GM21367 (cell line): ENCODE results near the gene FMNL3.

Experiments
- ATAC-seq: cut with Tn5 transposase; IDR thresholded peaks from one replicate; pipeline ENCODE4 v1.9.1; 2021; ENCODE audit not compliant: unreplicated experiment

The FMNL3 gene

DNA sequence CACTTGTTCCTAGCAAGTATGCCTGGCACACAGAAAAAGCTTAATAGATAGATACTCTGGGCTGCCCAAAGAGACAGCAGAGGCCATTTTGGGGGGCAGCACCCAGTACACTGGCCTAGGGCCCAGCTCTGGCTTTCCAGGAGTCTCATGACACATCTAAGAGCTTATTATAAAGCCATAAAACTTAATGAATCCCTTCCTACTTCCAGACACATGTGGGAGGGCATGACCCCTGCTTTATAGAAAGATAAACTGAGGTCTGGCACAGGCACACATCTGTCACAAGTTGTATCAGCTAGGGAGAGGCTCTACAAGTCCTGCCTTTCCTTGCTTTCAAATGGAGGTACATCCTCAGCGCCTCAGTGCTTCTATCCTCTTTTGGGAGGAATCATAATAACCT, 27.1 kb downstream of the FMNL3 start:
- ATAC-seq = no peak

GRCh38 chr12:49678711-49679110, 28.5 kb downstream of the FMNL3 start:
- ATAC-seq = no peak

DNA sequence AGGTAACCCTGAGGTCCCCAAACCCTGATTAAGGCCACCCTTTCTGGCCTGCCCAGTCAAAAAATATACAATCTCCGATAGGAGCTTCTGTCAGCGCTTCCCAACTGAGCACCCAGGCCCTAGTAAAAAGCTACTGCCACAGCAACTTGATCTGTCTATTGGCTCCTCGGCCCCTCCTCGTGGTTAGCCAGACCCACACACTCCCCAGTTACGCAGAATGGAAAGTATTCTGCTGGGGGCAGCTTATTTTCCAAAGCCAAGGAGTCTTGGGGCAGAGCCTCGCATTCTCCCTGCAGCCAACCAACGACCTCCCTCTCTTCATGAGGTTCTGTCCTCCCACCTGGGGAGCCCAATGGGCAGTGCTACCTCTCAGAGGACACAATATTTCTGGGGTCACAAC, 32.1 kb downstream of the FMNL3 start:
- ATAC-seq = no peak

DNA sequence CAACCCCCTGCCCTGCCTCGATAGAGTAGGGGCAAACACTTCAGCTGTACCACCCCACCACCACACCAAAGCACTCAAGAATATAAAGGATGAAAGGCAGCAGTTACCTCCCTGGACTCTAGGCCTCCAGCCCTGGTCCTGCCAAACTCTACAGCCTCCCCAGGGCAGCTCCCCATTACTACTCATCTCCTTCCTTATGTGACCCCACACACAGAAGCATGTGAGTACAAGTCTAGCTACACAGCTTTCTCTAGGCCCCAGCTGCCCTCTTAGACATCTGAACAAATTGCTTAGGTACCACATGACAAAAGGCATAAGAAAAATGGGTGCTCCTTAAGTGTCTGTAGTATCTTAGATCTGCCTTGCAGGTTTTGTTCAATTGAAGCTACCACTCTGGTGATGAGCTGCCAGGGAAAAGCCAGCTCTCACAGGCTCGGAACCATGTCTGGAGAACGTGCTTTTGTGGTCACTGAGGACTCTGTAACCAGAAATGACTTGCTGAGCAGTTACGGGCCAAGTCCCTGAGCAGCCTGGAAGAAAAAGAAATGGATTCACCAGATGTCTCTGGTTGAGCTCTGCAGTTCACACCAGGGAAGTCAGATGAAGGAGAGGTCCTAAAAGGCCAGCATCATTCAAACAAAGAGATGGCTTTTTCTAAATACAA, 32.8 kb downstream of the FMNL3 start:
- no peak for ATAC-seq

DNA sequence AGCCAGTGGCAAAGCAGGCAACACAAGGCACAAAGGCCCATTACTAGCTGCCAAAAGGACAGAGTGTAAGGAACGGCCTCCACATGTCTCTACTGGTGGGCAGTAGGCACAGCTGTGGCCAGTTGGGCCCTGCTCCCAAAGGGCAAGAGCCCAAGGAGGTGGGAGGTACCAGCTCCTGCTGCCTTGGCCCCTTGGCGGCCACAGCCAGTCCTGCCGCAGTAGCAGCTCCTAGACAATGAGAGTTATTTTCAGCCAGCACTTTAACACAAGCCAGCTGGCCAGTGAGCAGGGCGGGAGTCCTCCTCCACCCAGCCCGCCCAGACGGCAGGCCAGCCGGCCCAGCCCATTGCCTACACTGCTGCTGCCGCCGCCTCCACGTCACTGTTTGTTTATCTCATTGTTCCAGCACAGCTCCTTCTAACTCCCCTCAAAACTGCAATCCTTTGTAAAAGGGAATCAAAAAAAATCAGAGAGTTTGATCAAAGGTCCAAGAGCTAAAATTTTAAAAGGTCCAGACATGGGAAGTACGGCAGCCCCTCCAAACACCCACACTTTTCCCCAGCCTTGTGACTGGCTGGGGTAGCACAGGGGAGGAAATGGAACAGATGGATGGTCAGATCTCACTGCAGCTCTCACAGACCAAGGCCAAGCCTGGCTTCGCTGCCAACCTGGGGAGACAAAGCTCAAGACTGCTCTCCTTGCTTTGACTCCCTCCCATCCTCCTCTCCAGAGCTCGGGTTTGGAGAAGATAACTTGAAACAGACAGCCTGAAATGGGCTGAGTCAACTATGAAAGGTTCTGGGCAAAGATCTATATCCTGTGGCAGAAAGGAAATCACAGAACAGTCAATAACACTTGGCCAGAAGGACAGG, 33.5 kb downstream of the FMNL3 start:
- no peak for ATAC-seq

DNA sequence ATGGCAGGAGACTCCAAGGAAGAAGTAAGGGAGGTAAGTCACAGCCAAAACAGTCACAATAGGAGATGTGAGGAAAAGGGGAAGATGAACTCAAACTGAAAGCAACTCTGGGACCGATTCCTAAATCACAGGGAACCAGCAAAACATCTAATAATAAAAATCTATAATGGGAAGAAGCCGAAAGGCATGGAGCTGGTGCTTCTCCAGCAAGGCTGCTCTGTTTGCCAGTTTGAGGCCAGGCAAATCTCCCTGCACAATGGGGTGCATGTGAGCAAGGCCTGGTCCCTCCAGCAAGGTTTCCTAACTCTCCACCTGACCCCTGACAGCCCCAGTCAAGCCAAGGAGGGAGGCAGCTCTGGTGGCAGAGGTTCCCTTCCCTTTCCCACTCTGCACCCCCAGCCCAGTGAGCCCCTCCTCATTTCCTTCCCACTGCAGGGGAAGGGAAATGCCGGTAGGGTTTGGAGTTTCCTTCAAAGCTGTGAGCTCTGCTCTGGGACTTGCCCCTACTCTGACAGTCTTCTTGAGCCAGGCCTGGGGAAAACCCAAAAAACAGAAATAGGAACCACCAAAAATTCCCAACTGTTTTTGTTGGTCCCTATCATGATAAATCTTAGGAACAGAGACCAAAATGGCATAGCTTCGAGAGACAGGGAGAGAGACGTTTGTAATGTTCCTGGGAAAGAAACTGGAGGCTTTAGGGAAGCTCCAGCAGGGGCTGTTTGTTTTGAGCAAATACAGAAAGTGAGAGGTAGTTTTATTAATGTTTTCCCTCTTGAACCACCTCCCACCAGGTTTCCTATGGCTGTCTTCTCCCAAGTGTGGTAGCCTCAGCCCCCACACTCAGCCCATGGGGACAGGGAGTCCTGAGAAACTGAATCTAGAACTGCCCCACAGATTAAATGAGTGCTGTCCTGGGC, 34.6 kb downstream of the FMNL3 start:
- ATAC-seq = no peak

DNA sequence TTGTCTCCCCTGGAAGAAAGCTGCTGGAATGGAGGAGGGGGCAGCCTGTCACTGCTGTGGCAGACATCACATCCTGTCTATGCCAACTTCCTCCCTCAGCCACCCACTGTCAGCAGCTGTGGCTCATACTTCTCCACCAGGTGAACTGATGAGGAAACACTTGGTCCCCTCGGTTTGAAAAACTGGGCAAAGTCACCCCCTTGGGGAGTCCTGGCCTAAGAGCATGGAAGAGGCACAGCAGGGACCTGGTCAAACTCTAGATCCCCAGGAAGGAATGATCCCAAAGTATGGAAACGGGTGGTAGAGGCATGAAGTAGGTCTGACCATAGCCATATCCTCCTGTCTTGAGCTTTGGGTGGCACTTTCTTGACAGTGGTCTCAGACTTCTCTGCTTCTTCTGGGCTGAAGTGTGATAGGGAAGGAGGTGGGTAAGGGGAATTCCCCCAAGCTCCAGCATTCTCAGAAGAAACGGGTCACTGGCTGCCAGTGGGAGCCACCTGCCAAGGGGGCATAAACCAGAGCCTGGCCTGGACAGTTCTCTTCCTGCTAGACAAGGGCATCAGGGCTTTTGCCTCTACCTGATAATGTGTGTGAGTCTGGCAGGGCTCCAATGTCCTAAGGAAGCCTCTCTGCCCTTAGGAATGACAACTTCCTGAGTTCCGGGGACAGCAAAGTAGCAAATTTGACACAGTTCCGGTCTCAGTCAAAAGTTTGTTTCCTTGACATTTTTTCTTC, 36.0 kb downstream of the FMNL3 start:
- ATAC-seq = no peak

DNA sequence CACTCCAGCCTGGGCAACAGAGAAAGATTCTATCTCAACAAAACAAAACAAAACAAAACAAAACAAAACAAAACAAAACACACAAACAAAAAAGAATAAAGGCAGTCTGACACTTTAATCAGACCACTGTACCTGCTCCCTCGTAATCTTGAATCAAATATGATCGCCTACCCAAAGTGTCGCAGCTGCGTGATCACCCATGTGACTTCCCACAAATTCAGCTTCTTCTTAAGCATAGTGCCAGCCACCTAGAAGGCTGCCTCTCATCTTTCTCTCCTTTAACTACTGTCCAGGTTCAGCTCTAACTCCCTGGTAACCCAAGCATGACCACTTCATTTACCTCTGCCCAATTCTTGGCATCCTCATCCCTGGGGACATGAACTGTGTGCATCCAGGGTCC, 37.4 kb downstream of the FMNL3 start:
- no peak for ATAC-seq

- ATAC-seq = no peak
Observed at GRCh38 chr12:49667325-49668090, 39.7 kb downstream of the FMNL3 start.

DNA sequence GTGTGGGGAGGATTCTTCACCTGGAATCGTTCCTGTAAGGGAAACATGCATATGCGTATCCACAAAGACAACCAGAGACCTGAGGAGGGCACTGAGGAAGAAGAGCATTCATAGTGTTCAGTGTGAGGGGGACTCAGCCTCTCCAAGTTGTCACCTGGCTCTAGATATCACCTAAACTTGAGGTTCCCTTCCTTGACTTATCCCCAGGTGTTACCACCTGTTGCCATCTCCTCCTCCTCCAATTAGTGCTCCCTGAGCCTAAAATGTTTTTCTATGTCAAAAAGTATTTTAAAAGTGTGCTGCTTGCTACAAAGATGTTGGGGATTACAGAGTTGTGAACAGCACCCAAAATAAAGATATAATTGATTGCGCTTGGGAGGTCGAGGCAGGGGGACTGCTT, 41.0 kb downstream of the FMNL3 start:
- no peak for ATAC-seq

GRCh38 chr12:49665384-49665783, 41.8 kb downstream of the FMNL3 start:
- ATAC-seq = no peak

DNA sequence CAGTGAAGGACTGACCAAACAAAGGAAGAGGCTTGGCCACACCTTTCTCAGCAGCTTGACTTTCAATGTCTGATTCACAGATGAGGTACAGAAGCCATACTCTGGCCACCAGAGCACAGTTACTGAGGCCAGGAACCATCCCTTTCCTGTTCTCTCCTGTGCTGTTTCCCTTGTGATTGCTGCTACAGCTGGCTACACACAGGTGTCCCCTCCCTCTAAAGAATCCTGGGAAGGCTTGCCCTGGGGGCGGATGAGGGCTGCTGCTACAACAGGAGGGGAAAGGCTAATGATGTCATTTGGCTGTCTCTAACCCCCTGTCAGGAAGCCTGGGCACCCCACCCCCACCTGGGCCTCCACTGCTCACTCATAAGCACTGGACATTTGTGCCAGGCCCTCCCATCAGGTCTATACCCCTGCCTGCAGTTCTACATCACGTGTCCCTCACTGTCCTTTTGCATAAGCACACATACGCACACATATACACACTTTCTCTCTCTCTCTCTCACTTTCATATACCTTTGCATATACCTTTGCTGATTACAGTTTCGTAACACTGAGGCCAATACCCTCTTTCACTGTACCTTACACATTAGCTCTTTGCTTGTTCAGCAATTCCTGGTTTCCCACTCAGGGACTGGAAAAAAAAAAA, 42.5 kb downstream of the FMNL3 start:
- ATAC-seq = peak; percentile 49

GRCh38 chr12:49664167-49664566, 43.0 kb downstream of the FMNL3 start:
- no peak for ATAC-seq

DNA sequence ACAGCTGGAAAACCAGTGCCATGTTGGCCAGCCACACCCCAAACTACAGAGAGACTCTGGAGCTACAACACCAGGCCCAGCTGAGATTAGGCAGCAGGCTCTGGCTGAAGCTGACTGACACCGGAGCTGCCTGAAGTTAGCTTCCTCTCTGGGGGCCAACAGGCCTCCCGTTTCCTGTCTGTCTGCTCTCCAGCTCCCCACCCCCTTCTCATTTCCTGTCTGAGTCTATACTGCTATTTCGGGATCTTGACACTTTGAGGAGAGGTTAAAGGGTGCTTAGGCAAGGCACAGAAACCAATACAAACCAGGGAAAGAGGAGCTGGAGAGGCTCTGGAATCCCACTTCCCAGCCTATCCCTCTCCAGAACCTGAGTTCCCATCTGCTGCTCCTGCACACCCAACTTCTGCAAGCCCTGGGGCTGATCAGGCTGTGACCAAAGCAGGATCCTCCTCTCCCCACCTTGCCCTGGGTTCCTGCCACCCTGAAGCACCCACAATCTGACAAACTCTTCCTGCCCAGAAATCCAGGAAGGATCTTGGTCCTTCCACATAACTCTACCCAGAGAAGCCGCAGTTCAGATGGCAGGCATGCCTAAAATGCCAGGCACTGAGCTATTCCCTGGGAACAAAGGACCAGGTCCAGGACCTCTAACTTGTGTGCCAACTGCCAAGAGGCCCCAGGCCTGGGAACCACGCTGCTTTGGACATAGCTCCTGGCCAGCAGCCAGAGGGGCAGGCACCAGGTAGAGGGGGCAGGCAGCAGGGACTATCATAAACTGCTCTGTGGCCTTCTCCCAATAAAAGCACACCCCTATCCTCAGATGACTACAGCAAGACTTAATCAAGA, 44.0 kb downstream of the FMNL3 start:
- peak; percentile 57 for ATAC-seq

GRCh38 chr12:49661746-49662145, 45.5 kb downstream of the FMNL3 start:
- ATAC-seq = no peak

- ATAC-seq = no peak
Observed at GRCh38 chr12:49661191-49661590, 46.0 kb downstream of the FMNL3 start.

GRCh38 chr12:49659753-49660152, 47.5 kb downstream of the FMNL3 start:
- no peak for ATAC-seq

- ATAC-seq = no peak
Observed at GRCh38 chr12:49658276-49658675, 48.9 kb downstream of the FMNL3 start.
